Measurements from ENCODE around the gene TAMALIN.

The TAMALIN gene

GRCh38 chr12:51959921-51960320, 46.8 kb upstream of the TAMALIN start:
- no peaks in the 10 kb centered on the region for H3K27me3 ChIP-seq (ENCODE audit: low read length)
- no peaks in the 10 kb centered on the region for H3K9me3 ChIP-seq (ENCODE audit: insufficient read depth, low read length)
- H2AFZ ChIP-seq (ENCODE audit: low read depth, low read length, severe bottlenecking), result no peak overlapping the region
- H3K36me3 ChIP-seq (ENCODE audit: low read length), result no peaks in the 10 kb centered on the region
- no peak overlapping the region for H3K4me3 ChIP-seq (ENCODE audit: insufficient read depth, low read length, poor library complexity, severe bottlenecking)
- TF ChIP-seq EZH2phosphoT487 (conservative IDR thresholded peaks at IDR 0.05; ENCODE audit: low read length) (no peak), CTCF (IDR thresholded peaks at IDR 0.05; ENCODE audit: insufficient read depth, low read length, poor library complexity, severe bottlenecking) (no peak)
- H3K79me2 ChIP-seq (ENCODE audit: insufficient read depth, low read length), result no peaks in the 10 kb centered on the region
- H3K9me2 ChIP-seq (replicated peaks; ENCODE audit: insufficient read depth, low read length), result no peaks in the 10 kb centered on the region
- no peaks in the 10 kb centered on the region for H3F3A ChIP-seq (ENCODE audit: insufficient read depth)
- no peaks in the 10 kb centered on the region for H4K20me1 ChIP-seq (ENCODE audit: low read depth, low read length)
- no peak overlapping the region for H3K27ac ChIP-seq (ENCODE audit: low read depth, low read length)
- no peak overlapping the region for H3K9ac ChIP-seq (ENCODE audit: low read length)
- no peak overlapping the region for H3K4me2 ChIP-seq (ENCODE audit: low read depth, low read length, poor library complexity, severe bottlenecking)

GRCh38 chr12:51960488-51960887, 46.3 kb upstream of the TAMALIN start:
- no peaks in the 10 kb centered on the region for H3K27me3 ChIP-seq (ENCODE audit: low read length)
- H3K4me3 ChIP-seq (ENCODE audit: insufficient read depth, low read length, poor library complexity, severe bottlenecking), result no peak overlapping the region
- H2AFZ ChIP-seq (ENCODE audit: low read depth, low read length, severe bottlenecking), result no peak overlapping the region
- no peak overlapping the region for H3K9ac ChIP-seq (ENCODE audit: low read length)
- no peak overlapping the region for H3K27ac ChIP-seq (ENCODE audit: low read depth, low read length)
- H3F3A ChIP-seq (ENCODE audit: insufficient read depth), result no peaks in the 10 kb centered on the region
- no peaks in the 10 kb centered on the region for H3K9me2 ChIP-seq (replicated peaks; ENCODE audit: insufficient read depth, low read length)
- H3K4me2 ChIP-seq (ENCODE audit: low read depth, low read length, poor library complexity, severe bottlenecking), result no peak overlapping the region
- no peaks in the 10 kb centered on the region for H3K9me3 ChIP-seq (ENCODE audit: insufficient read depth, low read length)
- H3K36me3 ChIP-seq (ENCODE audit: low read length), result no peaks in the 10 kb centered on the region
- no peaks in the 10 kb centered on the region for H3K79me2 ChIP-seq (ENCODE audit: insufficient read depth, low read length)
- H4K20me1 ChIP-seq (ENCODE audit: low read depth, low read length), result 0 out of 2 replicates have a peak, but pooled peaks cover 3% of the 10 kb centered on the region
- no peak for TF ChIP-seq CTCF (IDR thresholded peaks at IDR 0.05; ENCODE audit: insufficient read depth, low read length, poor library complexity, severe bottlenecking)
- TF ChIP-seq EZH2phosphoT487 (conservative IDR thresholded peaks at IDR 0.05; ENCODE audit: low read length), result no peak

- no peak overlapping the region for H3K9ac ChIP-seq (ENCODE audit: low read length)
- H2AFZ ChIP-seq (ENCODE audit: low read depth, low read length, severe bottlenecking), result no peak overlapping the region
- H3K9me2 ChIP-seq (replicated peaks; ENCODE audit: insufficient read depth, low read length), result no peaks in the 10 kb centered on the region
- H3K27ac ChIP-seq (ENCODE audit: low read depth, low read length), result no peak overlapping the region
- no peak overlapping the region for H3K4me2 ChIP-seq (ENCODE audit: low read depth, low read length, poor library complexity, severe bottlenecking)
- 0 out of 2 replicates have a peak, but pooled peaks cover 5% of the 10 kb centered on the region for H4K20me1 ChIP-seq (ENCODE audit: low read depth, low read length)
- no peaks in the 10 kb centered on the region for H3K79me2 ChIP-seq (ENCODE audit: insufficient read depth, low read length)
- H3F3A ChIP-seq (ENCODE audit: insufficient read depth), result no peaks in the 10 kb centered on the region
- no peak overlapping the region for H3K4me3 ChIP-seq (ENCODE audit: insufficient read depth, low read length, poor library complexity, severe bottlenecking)
- H3K27me3 ChIP-seq (ENCODE audit: low read length), result no peaks in the 10 kb centered on the region
- H3K9me3 ChIP-seq (ENCODE audit: insufficient read depth, low read length), result no peaks in the 10 kb centered on the region
- TF ChIP-seq CTCF (IDR thresholded peaks at IDR 0.05; ENCODE audit: insufficient read depth, low read length, poor library complexity, severe bottlenecking) (no peak), EZH2phosphoT487 (conservative IDR thresholded peaks at IDR 0.05; ENCODE audit: low read length) (no peak)
- no peaks in the 10 kb centered on the region for H3K36me3 ChIP-seq (ENCODE audit: low read length)
These were observed 45.9 kb upstream of the TAMALIN start for GRCh38 chr12:51960890-51961289.
